Adipose tissue (tissue), 3 donors: ENCODE measurements around the gene MBD3L4. TPM values are rescaled to one million over a fixed set of nuclear protein-coding genes. Genes with fewer than 3 reads are reported as not detected.
"Not testable (repeated sequence)": the region's sequence is repeated elsewhere in the genome, so short reads cannot be mapped to it uniquely, and the experiment has no call there.

ENCODE experiments used
- H3K27ac ChIP-seq: one replicate; pipeline ENCODE4 v1.5.1; 2013; ENCODE audit warnings: low read depth, low read length
- WGBS, 3 donors: extraction: QIAGEN DNeasy Blood & Tissue Kit; methylation state at CpG; one replicate each; pipeline ENCODE4 v1.1.7; 2013; 5-methylcytosine and 5-hydroxymethylcytosine counted together
- polyA plus RNA-seq, 3 donors: library from polyadenylated mRNA; stranded (reverse); fragments of 200-250 nt; gene quantifications; one replicate each; pipeline ENCODE4 v1.2.3, GENCODE V29; 2013
- donor health status: healthy with polysubstance abuse.
- donor health status: Bipolar disorder and iron deficiency.
- donor health status: healthy.

The MBD3L4 gene
- polyA plus RNA-seq: not detected

DNA sequence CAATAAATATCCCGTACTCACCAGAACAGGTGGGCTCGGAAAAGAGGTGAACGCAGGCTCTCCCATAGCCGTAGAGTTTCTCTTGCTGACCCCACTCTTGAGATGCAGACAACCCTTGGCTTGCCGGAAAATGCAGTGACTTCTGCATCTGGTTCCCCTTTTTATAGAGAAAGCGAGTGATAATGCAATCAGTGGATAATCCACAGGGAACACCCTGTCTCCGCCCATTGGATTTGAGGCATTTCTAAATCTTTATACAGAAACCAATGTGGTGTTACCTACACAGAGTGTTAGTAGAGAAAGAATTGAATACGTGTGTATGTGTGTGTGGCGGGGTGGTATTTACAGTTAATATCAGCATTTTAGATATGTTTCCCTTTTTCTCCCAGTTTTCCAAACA lies at the start of gene MBD3L4:
Gene MBD3L4, minus strand, starts transcription at position 101 of the 400 bp plus-strand sequence. Its CDS starts 35 bp downstream, at position 66.
- WGBS, 3 donors: no CpG with 5 or more reads among the region's 9 CpGs
- not testable (repeated sequence) for H3K27ac ChIP-seq

DNA sequence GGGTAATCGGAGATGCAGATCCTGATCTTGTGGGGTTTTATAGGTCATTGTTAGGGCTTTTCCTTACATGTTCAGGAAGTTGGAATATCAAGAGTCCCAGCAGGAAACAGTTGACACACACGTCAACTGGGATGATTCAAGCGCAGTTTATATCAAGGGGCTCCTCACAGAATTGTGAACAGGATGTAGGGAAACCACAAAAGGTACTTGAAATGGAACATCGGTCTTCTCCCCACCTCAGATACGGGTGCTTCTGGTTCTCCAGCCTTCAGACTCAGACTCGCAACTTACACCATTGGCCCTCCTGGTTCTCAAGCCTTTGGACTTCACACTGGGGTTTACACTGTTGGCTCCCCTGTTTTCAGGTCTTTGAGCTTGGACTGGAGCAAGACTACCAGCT lies 49.0 kb upstream of the MBD3L4 start:
- H3K27ac ChIP-seq: no peak overlapping the region
- WGBS, 3 donors: 79 to 94% (median 90%) methylated on average over 6 of the region's 6 CpGs

DNA sequence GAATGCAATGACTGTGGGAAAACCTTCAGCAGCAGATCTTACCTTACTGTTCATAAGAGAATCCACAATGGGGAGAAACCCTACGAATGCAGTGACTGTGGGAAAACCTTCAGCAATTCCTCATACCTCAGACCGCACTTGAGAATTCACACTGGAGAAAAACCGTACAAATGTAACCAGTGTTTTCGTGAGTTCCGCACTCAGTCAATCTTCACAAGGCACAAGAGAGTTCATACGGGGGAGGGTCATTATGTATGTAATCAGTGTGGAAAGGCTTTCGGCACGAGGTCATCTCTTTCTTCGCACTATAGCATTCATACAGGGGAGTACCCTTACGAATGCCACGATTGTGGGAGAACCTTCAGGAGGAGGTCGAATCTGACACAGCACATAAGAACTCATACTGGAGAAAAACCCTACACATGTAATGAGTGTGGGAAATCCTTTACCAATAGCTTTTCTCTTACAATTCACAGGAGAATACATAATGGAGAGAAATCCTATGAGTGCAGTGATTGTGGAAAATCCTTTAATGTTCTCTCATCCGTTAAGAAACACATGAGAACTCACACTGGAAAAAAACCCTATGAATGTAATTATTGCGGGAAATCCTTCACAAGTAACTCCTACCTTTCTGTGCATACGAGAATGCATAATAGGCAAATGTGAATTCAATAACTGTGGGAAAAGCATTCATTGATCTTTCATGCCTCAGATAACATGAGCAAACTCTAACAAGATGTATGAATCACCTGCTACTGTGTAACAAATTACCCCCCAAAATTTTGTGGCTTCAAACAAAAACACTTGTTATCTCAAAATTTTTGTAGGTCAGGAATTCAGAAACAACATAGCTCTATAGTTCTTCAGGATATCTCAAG lies 43.3 kb upstream of the MBD3L4 start:
- WGBS, 3 donors: 97 to 98% (median 97%) methylated on average over 15 of the region's 15 CpGs

DNA sequence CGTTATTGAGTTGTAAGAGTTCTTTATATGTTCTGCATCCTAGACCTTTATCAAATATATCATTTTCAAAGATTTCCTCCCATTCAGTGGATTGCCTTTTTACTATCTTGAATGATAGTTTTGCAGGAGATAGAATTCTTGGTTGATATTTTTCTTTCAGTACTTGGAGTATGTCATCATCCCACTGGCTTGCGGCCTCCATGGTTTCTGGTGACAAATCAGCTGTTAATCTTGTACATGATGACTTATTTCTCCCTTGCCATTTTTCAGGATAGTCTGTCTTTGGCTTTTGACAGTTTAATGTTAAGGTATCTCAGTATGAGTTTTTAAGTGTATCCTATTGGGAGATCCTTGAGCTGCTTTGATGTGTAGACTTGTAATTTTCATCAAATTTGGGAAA lies 38.0 kb upstream of the MBD3L4 start:
- WGBS, 3 donors: 99% methylated on average over 2 of the region's 2 CpGs
- no peak overlapping the region for H3K27ac ChIP-seq

More for the DNA sequence above, 43.3 kb upstream of the MBD3L4 start:
- H3K27ac ChIP-seq: no peak overlapping the region

DNA sequence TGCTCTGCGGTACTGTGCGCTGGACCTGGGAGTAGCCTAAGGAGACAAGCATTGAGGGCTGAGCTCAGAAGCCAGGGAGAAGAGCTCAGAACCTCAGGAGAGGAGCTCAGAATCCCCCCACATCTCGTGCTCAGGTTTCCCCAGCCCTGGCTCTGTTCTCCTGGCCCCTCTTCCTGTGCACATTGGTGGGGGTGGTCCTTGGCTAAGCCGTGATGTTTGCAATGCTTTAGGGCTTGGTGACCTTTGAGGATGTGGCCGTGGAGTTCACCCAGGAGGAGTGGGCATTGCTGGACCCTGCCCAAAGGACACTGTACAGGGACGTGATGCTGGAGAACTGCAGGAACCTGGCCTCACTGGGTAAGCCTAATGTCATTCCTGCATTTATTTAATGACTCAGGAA lies 36.2 kb upstream of the MBD3L4 start:
- WGBS, 3 donors: 97 to 99% (median 98%) methylated on average over 6 of the region's 6 CpGs
- no peak overlapping the region for H3K27ac ChIP-seq

DNA sequence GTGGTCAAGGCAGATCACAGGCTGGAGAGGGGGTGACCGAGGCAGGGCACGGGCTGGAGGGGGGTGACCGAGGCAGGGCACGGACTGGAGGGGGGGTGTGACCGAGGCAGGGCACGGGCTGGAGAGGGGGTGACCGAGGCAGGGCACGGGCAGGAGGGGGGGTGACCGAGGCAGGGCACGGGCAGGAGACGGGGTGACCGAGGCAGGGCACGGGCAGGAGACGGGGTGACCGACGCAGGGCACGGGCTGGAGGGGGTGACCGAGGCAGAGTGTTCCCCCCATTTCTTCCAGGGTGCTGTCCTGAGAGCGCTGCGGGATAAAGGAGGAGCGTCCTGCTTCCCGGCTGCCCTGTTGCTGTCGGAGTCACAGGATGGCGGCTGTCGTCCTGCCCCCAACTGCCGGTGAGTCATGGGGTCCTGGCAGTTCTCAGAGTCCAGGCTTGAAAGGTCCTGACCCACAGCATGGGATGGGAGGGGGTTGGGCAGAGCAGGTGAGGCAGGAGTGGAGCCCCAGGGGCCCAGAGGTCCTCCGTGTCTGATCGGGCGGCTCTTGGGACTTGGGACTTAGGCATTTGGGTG lies 34.8 kb upstream of the MBD3L4 start:
- no peak overlapping the region for H3K27ac ChIP-seq
- 97 to 100% (median 99%) methylated on average over 16 to 29 of the region's 29 CpGs for WGBS, 3 donors

DNA sequence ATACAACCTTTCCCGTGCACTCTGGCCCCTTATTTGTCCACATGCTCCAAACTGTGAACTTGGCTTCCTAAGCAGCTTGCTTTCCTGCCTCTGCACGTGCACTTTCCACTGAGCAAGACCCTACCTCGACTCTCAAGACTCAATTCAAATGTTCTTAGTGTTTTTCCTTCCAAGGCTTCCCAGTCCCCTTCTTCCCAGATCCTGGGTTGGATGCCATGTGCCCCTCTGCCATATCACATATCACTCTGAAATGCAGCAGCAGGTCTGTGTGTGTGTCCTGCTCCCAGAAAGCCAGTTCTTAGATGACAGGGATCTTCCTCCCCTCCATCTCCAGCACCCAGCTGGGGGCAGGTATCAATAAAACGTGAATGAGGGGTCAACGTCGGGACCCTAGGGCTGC lies 32.6 kb upstream of the MBD3L4 start:
- 96% methylated on average over 6 of the region's 6 CpGs for WGBS, 3 donors
- no peak overlapping the region for H3K27ac ChIP-seq

DNA sequence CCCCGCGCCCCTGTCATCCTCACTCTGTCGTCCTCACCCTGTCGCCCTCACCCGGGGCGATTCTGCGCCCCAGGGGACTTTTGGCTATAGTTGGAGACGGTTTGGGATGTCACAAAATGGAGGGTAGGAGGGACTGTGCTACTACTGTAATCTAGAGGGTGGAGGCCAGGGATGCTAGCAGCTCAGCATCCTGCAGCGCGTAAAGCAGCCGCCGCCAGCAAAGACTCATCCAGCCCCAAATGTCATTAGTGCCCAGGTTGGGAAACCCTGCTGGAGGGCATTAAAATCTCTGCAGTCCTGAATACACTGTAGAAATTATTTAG lies 29.9 kb upstream of the MBD3L4 start:
- H3K27ac ChIP-seq: peak overlapping the region; percentile 41
- 0 to 1% (median 1%) methylated on average over 12 of the region's 12 CpGs for WGBS, 3 donors

DNA sequence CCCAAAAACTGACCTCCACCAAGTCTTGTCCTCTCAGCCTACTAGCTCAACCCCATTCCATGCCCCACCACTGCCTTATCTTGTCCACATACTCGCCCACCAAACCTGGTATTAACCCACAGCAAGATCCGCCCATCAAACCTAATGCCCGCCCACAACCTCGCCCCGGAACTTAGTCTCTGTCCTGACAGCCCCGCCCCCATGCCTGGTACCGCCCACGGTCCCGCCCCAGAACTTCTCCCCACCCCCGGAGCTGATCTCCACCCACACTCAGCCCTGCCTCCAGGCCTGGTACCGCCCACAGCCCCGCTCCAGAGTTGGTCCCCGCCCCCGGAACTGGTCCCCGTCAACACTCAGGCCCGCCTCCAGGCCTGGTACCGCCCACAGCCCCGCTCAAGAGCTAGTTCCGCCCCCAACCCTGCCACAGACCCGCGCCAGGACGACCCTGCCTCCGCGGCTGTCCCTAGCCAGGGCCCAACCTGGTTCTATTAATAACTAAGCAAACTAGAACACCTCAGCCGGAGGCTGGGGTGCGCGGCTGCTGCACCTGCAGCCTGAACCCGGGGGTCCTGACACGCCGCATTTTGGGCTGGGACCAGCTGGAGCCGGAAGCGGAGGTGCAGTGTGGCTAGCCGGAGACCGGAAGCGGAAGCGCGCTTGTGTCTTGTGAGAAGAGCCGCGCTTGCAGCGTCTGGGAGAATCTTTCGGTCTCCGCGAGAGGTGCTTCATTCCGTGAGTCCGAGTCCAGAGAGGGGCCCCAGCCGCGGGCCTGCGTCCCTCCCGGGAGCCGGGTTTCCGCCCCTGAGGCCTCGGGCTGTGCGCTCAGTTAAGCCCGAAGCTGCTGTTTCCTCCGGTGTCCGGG lies 29.3 kb upstream of the MBD3L4 start, which contains the start of gene ZNF557:
Gene ZNF557, plus strand, starts transcription at position 662 of the 862 bp plus-strand sequence. CDS start 5,372 bp downstream, outside the sequence.
- peak within 1 kb of the TSS; percentile 41 for H3K27ac ChIP-seq
- 0 to 1% (median 1%) methylated on average over 52 to 56 of the region's 56 CpGs for WGBS, 3 donors

DNA sequence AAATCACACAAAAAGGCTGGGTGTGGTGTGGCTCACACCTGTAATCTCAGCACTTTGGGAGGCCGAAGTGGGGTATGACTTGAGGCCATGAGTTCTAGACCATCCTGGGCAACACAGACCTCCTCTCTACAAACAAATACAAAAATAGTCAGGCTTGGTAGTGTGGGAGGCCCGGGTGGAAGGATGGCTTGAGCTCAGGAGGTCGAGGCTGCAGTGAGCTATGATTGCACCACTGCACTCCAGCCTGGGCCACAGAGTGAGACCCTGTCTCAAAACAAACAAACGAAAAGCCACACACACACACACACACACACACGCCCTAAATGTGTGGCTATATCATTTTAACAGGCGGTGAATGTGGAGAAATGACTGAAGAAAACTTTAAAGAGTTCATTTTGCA lies 28.6 kb upstream of the MBD3L4 start:
- 79 to 83% (median 82%) methylated on average over 6 of the region's 6 CpGs for whole genome bisulfite sequencing, 3 donors
- no peak overlapping the region for H3K27ac ChIP-seq

DNA sequence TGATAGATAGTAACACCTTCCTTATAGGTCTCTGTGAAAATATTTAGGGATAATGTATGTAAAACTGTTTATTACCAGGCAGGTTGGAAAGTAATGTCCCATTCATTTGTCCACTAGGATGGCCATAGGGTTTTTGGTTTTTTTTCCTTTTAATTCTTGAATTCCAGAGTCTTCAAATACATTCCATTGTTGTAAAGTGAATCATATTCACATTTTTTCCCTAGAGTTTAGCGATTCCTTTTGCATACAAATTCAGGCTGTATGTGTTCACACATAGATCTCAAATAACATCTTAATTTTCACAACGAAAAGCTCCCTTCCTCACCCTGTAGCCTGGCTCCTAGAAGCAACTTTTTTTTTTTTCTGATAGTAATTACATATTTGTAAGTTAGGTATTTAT lies 27.7 kb upstream of the MBD3L4 start:
- H3K27ac ChIP-seq: no peak overlapping the region
- WGBS, 3 donors: 77 to 88% (median 80%) methylated on average over 2 of the region's 2 CpGs

DNA sequence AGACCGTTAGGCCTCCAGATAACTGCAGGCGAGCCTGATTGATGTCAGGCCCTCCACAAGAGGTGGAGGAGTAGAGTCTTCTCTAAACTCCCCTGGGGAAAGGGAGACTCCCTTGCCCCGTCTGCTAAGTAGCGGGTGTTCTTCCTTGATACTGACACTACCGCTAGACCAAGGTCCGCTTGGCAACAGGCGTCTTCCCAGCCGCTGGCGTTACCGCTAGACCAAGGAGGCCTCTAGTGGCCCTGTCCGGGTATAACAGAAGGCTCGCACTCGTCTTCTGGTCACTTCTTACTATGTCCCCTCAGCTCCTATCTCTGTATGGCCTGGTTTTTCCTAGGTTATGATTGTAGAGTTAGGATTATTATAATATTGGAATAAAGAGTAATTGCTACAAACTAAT lies 27.1 kb upstream of the MBD3L4 start:
- WGBS, 3 donors: 42 to 64% (median 53%) methylated on average over 13 of the region's 13 CpGs
- not testable (repeated sequence) for H3K27ac ChIP-seq

DNA sequence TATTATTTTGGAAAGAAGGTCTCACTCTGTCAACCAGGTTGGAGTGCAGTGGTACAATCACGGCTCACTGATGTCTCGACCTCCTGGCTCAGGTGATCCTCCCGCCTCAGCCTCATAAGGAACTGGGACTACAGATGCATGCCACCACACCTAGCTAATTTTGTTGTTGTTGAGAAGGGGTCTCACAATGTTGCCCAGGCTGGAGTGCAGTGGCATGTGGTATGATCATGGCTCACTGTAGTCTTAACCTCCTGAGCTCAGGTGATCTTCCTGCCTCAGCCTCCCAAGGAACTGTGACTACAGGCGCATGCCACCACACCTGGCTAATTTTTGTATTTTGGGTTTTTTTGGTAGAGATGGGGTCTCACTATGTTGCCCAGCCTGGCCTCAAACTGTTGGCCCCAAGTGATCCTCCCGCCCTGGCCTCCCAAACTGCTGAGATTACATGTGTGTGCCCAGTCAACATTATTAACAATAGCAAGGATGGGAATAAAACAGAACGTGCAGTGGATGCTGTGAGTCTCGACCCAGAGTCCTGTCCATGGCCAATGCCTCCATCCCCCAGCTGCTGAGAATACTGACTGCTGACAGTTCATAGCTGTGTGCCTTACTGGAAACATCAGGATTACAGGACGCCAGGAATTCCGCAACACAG lies 23.9 kb upstream of the MBD3L4 start:
- no peak overlapping the region for H3K27ac ChIP-seq
- 87 to 91% (median 91%) methylated on average over 9 of the region's 9 CpGs for WGBS, 3 donors

DNA sequence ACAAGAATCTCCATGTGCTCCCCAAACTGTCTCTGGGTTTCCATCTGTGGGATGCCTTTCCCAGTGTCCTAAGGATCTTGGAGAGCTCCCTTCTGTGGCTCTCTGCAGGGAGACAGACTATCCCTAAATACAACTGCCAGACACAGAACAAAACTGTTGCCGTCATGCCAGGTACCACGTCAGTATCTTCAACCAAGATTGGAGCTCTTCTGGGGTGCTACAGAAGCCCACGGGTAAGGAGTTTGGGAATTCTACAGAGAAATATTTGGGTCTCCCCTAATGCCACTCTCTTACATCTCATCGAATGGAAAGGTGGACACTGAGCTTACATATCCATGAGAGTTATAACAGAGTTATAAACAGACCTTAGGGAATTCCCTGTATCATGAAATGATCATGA lies 23.4 kb upstream of the MBD3L4 start:
- WGBS, 3 donors: 75 to 84% (median 79%) methylated on average over 4 of the region's 4 CpGs
- H3K27ac ChIP-seq: no peak overlapping the region

DNA sequence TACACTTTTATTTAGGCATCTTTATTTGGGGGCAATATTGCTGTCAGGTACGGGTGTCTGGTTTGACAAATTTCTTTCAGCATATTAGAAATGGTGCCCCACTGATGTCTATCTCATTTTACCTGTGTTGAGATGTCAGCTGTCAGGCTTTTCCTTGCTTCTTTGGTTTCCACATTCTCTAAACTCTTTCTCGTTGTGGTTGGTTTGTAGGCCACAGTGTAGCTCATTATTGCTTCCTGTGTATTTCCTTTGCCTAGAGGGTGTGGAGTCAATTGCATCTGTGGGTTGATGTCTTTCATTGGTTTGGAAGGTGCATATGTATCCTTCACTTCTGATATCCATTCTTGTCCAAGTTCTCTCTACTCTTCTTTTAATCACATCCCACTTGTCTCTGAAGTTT lies 20.0 kb upstream of the MBD3L4 start:
- H3K27ac ChIP-seq: not testable (repeated sequence)
- WGBS, 3 donors: 28 to 72% (median 34%) methylated on average over 1 of the region's 2 CpGs

DNA sequence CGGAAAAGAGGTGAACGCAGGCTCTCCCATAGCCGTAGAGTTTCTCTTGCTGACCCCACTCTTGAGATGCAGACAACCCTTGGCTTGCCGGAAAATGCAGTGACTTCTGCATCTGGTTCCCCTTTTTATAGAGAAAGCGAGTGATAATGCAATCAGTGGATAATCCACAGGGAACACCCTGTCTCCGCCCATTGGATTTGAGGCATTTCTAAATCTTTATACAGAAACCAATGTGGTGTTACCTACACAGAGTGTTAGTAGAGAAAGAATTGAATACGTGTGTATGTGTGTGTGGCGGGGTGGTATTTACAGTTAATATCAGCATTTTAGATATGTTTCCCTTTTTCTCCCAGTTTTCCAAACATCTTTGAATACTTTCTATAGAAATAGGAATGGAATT lies 18.6 kb upstream of the MBD3L4 start, which contains the start of gene MBD3L3:
Gene MBD3L3, minus strand, starts transcription at position 101 of the 400 bp plus-strand sequence. Its CDS starts 71 bp downstream, at position 30.
- H3K27ac ChIP-seq: not testable (repeated sequence)
- WGBS, 3 donors: no CpG with 5 or more reads among the region's 8 CpGs

DNA sequence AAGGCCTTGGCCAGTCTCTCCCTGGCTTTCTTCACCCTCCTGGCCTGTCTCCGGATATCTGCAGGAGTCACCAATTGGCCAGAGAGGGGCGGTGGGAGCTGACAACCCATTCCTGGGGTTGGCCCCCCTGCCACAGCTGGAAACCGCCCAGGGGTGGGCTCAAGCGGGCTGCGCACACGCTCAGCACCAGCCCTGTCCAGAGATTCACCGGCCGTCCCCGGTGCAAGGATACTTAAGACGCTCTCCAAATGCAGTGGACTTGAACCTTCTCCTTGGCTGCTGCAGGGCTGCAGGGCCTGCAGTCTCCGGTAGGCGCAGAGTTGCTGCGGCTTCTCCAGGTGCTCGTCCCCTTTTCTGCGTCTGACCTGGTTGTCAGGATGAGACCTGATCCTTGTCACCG lies 16.4 kb upstream of the MBD3L4 start:
- H3K27ac ChIP-seq: not testable (repeated sequence)
- WGBS, 3 donors: 83 to 87% (median 86%) methylated on average over 7 to 8 of the region's 16 CpGs

DNA sequence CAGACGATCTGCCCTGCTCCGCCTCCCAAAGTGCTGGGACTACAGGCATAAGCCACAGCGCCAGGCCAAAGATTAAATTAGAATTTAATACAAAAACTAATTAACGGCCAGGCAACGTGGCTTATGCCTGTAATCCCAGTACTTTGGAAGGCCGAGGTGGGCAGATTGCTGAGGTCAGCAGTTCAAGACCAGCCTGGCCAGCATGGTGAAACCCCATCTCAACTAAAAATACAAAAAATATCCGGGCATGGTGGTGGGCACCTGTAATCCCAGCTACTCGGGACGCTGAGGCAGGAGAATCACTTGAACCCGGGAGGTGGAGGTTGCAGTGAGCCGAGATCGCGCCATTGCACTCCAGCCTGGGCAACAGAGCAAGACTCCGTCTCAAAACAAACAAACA lies 15.7 kb upstream of the MBD3L4 start:
- WGBS, 3 donors: 86 to 93% (median 92%) methylated on average over 12 of the region's 14 CpGs
- H3K27ac ChIP-seq: not testable (repeated sequence)
